ENCODE results near the gene ATXN1. TPM values are rescaled to one million over a fixed set of nuclear protein-coding genes. Genes with fewer than 3 reads are reported as not detected.
"Not testable (repeated sequence)": the region's sequence is repeated elsewhere in the genome, so short reads cannot be mapped to it uniquely, and the experiment has no call there.

The ATXN1 gene
- total RNA-seq, 1 donor from 2014 or later, result 71.2 TPM

- Histone ChIP-seq H3K27ac (no peak overlapping the region), H3K9me3 (no peaks in the 10 kb centered on the region), H3K36me3 (no peaks in the 10 kb centered on the region), H3K4me3 (no peak overlapping the region), H3K27me3 (no peaks in the 10 kb centered on the region), H3K4me1 (peaks cover 3% of the 10 kb centered on the region)
- DNase-seq (no peak), ATAC-seq (no peak)
- intact Hi-C loops (cut with DNase I), result no loop called here
- TF ChIP-seq, protein P1, sequence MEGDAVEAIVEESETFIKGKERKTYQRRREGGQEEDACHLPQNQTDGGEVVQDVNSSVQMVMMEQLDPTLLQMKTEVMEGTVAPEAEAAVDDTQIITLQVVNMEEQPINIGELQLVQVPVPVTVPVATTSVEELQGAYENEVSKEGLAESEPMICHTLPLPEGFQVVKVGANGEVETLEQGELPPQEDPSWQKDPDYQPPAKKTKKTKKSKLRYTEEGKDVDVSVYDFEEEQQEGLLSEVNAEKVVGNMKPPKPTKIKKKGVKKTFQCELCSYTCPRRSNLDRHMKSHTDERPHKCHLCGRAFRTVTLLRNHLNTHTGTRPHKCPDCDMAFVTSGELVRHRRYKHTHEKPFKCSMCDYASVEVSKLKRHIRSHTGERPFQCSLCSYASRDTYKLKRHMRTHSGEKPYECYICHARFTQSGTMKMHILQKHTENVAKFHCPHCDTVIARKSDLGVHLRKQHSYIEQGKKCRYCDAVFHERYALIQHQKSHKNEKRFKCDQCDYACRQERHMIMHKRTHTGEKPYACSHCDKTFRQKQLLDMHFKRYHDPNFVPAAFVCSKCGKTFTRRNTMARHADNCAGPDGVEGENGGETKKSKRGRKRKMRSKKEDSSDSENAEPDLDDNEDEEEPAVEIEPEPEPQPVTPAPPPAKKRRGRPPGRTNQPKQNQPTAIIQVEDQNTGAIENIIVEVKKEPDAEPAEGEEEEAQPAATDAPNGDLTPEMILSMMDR (IDR thresholded peaks at IDR 0.05), result no peak
These were observed 294.3 kb downstream of the ATXN1 start for GRCh38 chr6:16466800-16467553.

GRCh38 chr6:16464045-16464444, 297.2 kb downstream of the ATXN1 start:
- intact Hi-C loops (cut with DNase I), result no loop called here
- no peak for ATAC-seq
- Histone ChIP-seq H3K4me3 (no peak overlapping the region), H3K27me3 (no peaks in the 10 kb centered on the region), H3K9me3 (no peaks in the 10 kb centered on the region), H3K27ac (no peak overlapping the region), H3K4me1 (no peaks in the 10 kb centered on the region), H3K36me3 (no peaks in the 10 kb centered on the region)
- no peak for DNase-seq
- TF ChIP-seq, protein P1 (IDR thresholded peaks at IDR 0.05), result no peak

DNA sequence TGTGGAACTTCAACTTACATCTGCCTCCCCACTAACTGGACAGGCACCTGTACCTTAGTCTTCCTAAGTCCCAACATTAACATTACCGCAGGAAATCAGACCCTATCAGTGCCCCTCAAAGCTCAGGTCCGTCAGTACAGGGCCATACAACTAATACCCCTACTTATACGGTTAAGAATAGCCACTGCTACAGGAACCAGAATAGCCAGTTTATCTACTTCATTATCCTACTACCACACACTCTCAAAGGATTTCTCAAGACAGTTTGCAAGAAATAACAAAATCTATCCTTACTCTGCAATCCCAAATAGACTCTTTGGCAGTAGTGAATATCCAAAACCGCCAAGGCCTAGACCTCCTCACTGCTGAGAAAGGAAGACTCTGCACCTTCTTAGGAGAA, 298.0 kb downstream of the ATXN1 start:
- H3K4me3 ChIP-seq; H3K4me1 ChIP-seq; ATAC-seq; DNase-seq; intact Hi-C loops (cut with DNase I); H3K36me3 ChIP-seq; H3K27me3 ChIP-seq; H3K27ac ChIP-seq; H3K9me3 ChIP-seq: not testable (repeated sequence)

GRCh38 chr6:16461491-16461890, 299.8 kb downstream of the ATXN1 start:
- no peaks in the 10 kb centered on the region for H3K27me3 ChIP-seq
- H3K27ac ChIP-seq, result no peak overlapping the region
- H3K4me1 ChIP-seq, result no peaks in the 10 kb centered on the region
- ATAC-seq (no peak), DNase-seq (no peak)
- H3K36me3 ChIP-seq, result no peaks in the 10 kb centered on the region
- H3K4me3 ChIP-seq, result no peak overlapping the region
- intact Hi-C loops (cut with DNase I), result no loop called here
- TF ChIP-seq, protein P1 (IDR thresholded peaks at IDR 0.05), result no peak
- H3K9me3 ChIP-seq, result no peaks in the 10 kb centered on the region

GRCh38 chr6:16459472-16459871, 301.8 kb downstream of the ATXN1 start:
- intact Hi-C loops (cut with DNase I); H3K4me3 ChIP-seq; H3K36me3 ChIP-seq; H3K27me3 ChIP-seq; H3K9me3 ChIP-seq; H3K4me1 ChIP-seq; ATAC-seq; DNase-seq; H3K27ac ChIP-seq: not testable (repeated sequence)

DNA sequence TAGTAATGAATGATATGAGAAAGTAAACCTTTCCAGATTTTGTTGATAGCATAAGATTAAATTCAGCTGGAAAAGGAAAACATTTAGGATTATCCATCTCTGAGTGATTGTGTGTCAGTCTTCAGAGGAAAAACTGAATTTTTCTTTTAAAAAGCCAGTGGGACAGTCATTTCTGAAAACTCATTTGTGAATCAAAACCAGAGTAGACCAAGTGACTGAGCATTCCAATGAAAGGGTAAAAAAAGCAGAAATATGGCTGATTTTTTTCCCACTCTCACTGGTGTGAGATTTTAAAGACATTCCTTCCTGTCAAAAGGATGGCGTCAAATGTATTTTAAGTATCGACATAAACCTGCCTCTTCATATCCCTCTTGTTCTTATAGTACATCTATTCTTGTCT, 308.9 kb downstream of the ATXN1 start:
- no peaks in the 10 kb centered on the region for H3K4me1 ChIP-seq
- TF ChIP-seq, protein P1 (IDR thresholded peaks at IDR 0.05), result no peak
- H3K27me3 ChIP-seq, result no peaks in the 10 kb centered on the region
- H3K36me3 ChIP-seq, result no peaks in the 10 kb centered on the region
- H3K27ac ChIP-seq, result no peak overlapping the region
- intact Hi-C loops (cut with DNase I), result no loop called here
- peaks cover 4% of the 10 kb centered on the region for H3K9me3 ChIP-seq
- no peak for DNase-seq
- ATAC-seq, result no peak
- no peak overlapping the region for H3K4me3 ChIP-seq

DNA sequence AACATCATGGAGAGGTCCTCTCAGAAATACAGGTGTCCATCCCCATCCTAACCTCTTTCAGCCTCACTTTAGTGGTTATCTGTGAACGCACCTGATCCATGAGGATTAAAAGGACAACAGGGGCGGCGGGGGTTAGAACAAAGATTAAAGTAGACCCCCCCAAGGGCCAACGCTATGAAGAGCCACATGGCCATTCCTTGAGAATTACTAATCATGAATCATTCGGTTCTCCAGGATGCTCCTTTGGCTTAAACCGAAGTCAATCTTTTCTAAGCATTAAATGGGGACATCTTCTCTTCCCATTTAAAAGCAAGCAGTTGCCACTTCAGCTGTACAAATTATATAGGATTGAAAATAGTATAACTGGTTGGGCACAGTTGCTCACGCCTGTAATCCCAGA, 310.4 kb downstream of the ATXN1 start:
- no peak for ATAC-seq
- no peak overlapping the region for H3K27ac ChIP-seq
- DNase-seq, result no peak
- peaks cover 1% of the 10 kb centered on the region for H3K9me3 ChIP-seq
- H3K36me3 ChIP-seq, result no peaks in the 10 kb centered on the region
- TF ChIP-seq, protein P1 (IDR thresholded peaks at IDR 0.05), result no peak
- no peaks in the 10 kb centered on the region for H3K27me3 ChIP-seq
- H3K4me1 ChIP-seq, result no peaks in the 10 kb centered on the region
- intact Hi-C loops (cut with DNase I), result no loop called here
- H3K4me3 ChIP-seq, result no peak overlapping the region

All from upper lobe of right lung (tissue), 1 donor.